ENCODE measurements around the gene ABCC3.

Gene ABCC3

GRCh38 chr17:50642722-50643656, 8.3 kb downstream of the ABCC3 start:
- no peak for DNase-seq

- DNase-seq: no peak
Observed at GRCh38 chr17:50645748-50646682, 11.3 kb downstream of the ABCC3 start.

GRCh38 chr17:50647187-50647586, 12.5 kb downstream of the ABCC3 start:
- DNase-seq: no peak

DNA sequence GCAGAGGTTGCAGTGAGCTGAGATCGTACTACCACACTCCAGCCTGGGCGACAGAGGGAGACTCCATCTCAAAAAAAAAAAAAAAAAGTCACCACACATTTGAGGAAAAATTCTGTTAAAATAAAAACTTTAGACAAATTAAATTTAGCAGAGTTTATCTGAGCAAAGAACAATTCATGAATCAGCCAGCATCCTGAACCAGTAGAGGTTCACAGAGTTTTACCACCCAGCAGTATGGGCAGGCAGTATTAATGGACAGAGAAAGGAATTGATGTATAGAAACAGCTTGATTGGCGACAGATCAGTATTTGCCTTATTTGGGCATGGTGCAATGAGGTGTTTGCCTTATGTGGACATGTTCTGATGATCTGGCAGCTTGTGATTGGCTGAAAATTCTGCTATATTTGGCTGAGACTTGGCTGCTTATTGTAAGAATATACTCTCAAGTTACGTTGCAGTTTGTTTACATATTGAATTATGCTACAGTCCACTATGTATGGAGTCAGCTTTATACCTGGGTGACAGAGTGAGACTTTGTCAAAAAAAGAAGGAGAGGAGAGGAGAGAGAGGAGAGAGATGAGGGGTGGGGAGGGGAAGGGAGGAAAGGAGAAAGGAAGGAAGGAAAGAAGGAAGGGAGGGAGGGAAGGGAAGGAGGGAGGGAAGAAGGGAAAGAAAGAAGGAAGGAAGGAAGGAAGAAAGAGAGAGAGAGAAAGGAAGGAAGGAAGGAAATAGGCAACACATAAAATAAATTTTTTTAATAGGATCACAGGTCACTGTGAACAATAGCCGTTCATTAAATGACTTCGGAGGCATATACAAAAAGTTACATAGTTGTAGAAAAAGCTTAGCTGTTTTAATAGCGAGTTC, 14.6 kb downstream of the ABCC3 start:
- no peak for DNase-seq

DNA sequence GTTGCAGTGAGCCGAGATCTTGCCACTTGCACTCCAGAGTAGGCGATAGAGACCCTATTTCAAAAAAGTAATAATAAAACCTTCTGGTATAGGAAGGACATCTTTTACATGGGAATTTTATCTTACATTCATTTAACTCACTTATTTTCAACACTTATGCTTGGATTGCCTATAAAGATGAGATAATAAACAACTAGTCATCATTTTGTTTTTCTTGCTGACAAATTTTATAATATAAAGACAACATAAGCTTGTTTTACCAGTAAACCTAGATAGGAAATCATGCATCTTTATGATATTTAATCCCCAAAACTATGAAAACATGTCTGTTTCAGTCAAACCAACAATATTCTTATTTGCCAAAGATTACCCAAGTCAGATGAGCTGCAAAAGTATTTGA, 17.0 kb downstream of the ABCC3 start:
- no peak for DNase-seq

GRCh38 chr17:50653738-50654137, 19.1 kb downstream of the ABCC3 start:
- DNase-seq: no peak

GRCh38 chr17:50656509-50656908, 21.8 kb downstream of the ABCC3 start:
- DNase-seq: no peak

DNA sequence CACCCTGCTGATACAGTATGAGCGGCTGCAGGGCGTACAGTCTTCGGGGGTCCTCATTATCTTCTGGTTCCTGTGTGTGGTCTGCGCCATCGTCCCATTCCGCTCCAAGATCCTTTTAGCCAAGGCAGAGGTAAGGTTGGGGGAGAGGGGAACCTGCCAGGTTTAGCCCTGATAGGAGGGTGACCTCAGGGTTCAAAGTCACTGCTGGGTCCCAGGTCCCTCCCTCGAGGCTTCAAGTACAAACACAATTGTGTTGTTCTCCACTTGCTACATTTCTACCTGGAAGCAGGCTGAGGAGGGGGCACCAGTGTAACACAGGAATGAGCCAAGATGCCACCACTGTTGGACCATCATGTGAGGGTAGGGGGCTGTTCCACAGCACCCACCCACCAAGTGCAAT, 22.4 kb downstream of the ABCC3 start:
- DNase-seq: no peak

DNA sequence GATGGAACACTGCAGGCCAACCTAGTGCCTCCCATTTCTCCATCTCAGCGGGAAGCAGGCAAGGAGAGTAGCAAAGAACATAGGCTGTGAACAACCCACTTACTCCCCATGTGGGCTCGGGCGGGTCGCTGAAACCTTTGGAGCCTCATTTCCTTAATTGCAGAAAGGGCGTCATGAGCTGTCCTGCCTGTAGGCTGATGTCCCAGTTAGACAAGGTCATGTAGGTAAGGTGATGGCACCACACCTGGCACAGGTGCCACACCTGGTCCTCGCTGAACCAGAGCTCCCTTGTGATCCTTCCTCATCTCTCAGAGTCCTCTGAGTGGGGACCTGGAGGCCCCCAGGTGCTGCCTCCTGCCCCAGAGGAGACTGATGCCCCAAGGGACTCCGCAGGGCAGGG, 22.9 kb downstream of the ABCC3 start:
- DNase-seq: no peak

DNA sequence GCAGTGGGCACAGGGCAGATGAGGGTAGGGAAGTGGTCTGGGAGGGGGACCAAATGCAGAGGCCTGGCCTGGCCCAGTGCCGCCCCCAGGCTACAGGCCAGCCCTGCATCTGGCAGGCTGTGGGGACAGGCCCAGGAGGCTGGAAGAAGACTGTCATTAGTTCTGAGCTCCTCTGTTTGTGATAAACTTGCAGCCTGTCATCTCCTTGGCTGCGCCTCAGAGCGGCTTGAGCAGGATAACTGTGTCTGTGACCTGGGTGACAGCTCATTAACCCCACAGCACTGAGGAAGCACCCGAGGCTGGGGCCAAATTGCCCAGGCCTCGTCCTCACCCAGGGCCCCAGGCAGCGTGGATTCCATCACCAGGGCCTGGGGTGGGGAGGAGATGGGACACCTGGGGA, 23.9 kb downstream of the ABCC3 start:
- DNase-seq: no peak

DNA sequence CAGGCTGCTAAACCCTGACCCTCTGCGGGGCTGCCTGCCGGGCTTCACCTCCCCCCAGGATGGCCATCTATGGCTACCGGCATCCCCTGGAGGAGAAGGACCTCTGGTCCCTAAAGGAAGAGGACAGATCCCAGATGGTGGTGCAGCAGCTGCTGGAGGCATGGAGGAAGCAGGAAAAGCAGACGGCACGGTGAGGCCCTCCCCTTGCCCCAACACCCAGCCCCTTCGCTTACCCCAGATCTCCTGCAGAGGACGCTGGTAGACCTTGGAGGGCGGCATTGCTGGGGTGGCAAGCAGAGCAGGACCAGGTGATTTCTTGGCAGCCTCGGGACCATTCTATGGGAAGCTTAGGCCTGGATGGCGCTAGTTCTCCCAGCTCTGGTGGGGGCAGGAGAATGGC, 24.5 kb downstream of the ABCC3 start:
- DNase-seq: no peak

- no peak for DNase-seq
Observed at GRCh38 chr17:50660042-50660886, 25.6 kb downstream of the ABCC3 start.

- no peak for DNase-seq
Observed at GRCh38 chr17:50660887-50661345, 26.2 kb downstream of the ABCC3 start.

- no peak for DNase-seq
Observed at GRCh38 chr17:50661348-50661747, 26.7 kb downstream of the ABCC3 start.

DNA sequence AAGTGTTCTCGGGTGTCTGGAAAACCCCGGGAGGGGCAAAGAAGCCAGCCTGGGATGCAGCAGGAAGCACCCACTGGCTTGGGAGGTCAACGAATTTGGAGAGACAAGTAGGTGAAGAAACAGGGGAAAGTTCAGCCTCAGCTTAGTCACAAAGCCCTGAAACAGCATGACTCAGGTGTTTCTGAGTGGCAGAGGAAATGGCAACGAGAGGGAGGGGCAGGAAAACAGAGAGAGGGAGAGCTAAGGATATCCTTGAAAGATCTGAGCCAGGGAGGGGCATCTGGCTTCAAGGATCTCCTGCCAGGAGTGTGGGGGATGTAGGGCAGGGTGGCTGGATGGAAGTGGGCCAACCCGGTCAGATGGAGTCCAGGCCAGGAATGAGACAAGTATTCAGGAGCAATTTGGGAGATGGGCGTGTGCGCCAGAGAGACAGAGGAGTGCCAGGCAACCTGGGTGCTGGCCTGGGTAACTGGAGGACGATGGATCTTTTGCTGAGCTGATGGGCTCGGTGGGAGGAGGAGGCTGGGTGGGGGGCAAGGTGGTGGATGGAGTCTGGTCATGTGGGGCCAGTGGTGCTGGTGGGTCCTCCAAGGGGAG, 27.2 kb downstream of the ABCC3 start:
- peak in 2 of 56 donors; percentile 4 to 7 for DNase-seq

DNA sequence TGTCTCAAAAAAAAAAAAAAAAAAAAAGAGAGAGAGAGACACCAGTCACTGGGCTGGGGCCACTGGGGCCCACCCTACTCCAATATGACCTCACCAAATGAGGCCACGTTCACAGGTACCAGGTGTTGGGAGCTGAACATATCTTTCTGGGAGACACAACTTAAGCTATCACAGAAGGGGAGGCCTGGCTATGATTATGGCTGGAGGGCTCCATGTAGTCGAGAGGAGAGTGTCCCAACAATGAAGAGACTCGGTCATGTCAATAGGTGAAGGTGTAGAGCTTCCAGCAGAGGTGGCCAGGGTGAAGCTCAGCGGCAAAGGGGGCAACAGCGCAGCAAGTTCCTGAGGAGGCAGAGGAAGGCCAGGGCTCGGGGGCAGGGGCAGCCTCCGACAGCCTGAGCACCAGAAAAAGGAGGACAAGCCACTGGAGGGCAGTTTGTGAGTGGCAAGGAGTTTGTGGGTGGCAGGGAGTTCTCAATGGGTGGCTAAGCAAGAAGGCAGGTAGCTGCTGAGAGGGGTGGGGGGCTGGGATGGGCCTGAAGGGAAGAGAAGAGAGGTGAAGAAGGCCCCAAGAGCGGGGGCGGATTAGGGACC, 28.0 kb downstream of the ABCC3 start:
- no peak for DNase-seq

DNA sequence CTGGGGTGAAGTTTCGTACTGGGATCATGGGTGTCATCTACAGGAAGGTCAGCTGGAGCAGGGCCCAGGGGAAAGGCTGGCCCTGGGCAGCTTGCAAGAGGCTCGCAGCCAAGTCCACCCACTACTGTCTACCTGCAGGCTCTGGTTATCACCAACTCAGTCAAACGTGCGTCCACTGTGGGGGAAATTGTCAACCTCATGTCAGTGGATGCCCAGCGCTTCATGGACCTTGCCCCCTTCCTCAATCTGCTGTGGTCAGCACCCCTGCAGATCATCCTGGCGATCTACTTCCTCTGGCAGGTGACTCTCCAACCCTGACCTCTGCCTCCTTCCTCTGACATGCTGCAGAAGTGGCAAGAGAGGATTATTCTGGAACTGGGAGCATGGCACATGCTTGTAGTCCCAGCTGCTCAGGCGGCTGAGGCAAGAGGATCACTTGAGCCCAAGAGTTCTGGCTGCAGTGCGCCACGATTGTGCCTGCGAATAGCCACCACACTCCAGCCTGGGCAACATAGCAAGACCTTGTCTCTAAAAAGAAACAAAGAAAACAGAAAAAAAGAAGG, 29.2 kb downstream of the ABCC3 start:
- DNase-seq: no peak

GRCh38 chr17:50664788-50665458, 30.2 kb downstream of the ABCC3 start:
- no peak for DNase-seq

Measured in amygdala (tissue), 56 donors.